Body of pancreas (tissue), 4 donors: Measurements from ENCODE around the gene SLMAP. TPM values are rescaled to one million over a fixed set of nuclear protein-coding genes. Genes with fewer than 3 reads are reported as not detected.

Experiments used
- ATAC-seq: fragments of 150-250 bp; one replicate; pipeline ENCODE4 v1.9.1; 2016
- DNase-seq, 4 donors: peaks; one replicate each; pipeline ENCODE4 v3.0.0-alpha.2; 2019
- H3K27ac ChIP-seq, 4 donors: fragments of 200-600 bp; sonication (generic); 1 replicate in 3 of 4; 2 replicates in 1 of 4; pipeline versions ENCODE4 v1.5.1 to v1.6.1; 2016 to 2019; ENCODE audit warnings: mild to moderate bottlenecking in 1 of 4, mixed read lengths in 1 of 4, moderate library complexity in 1 of 4
- H3K27me3 ChIP-seq, 2 donors: fragments of 200-600 bp; sonication (generic); one replicate each; pipeline ENCODE4 v1.6.0; 2016; ENCODE audit warnings: mild to moderate bottlenecking in 1 of 2
- H3K36me3 ChIP-seq, 2 donors: fragments of 200-600 bp; sonication (generic); replicated peaks in 1 of 2; 2 replicates each; pipeline ENCODE4 v1.5.1; 2016; ENCODE audit warnings: low read depth in 2 of 2; ENCODE audit not compliant: insufficient read depth in 1 of 2
- H3K4me1 ChIP-seq: fragments of 200-600 bp; sonication (generic); one replicate; pipeline ENCODE4 v1.6.0; 2016
- H3K4me3 ChIP-seq, 2 donors: fragments of 200-600 bp; sonication (generic); 1 replicate in 1 of 2; 2 replicates in 1 of 2; pipeline ENCODE4 v1.5.1; 2016 to 2019
- H3K9me3 ChIP-seq, 3 donors: fragments of 200-600 bp; sonication (generic); 1 replicate in 2 of 3; 2 replicates in 1 of 3; pipeline ENCODE4 v1.5.1; 2016
- POLR2A ChIP-seq, 3 donors: fragments of 450-650 bp; IDR thresholded peaks; one replicate each; pipeline ENCODE4 v1.6.1; 2016; ENCODE audit warnings: antibody characterized with exemption in 3 of 3, mild to moderate bottlenecking in 2 of 3
- WGBS, 2 donors: methylation state at CpG; one replicate each; pipeline ENCODE4 v1.1.5; 2017; 5-methylcytosine and 5-hydroxymethylcytosine counted together
- intact Hi-C: fragments of 100-400 bp; cut with DNase I; formaldehyde crosslinking; loops from one replicate; pipeline ENCODE4 v1.15.1; 2023
- total RNA-seq, 2 donors: library from RNA; depleted of rRNA; stranded (reverse); fragments of >200 nt; gene quantifications; one replicate each; pipeline ENCODE4 v1.1.0, GENCODE V29; 2016
- TF ChIP-seq, protein P1 (sequence below), 7 experiments: fragments of 450-650 bp in 4 of 7; fragments of 200-600 bp in 3 of 7; sonication (generic) in 3 of 7; IDR thresholded peaks; one replicate each; pipeline ENCODE4 v1.5.1; 2016 to 2019; ENCODE audit warnings: antibody characterized with exemption in 7 of 7

SLMAP gene
- total RNA-seq, 2 donors from 2014 or later = 36.6 TPM

DNA sequence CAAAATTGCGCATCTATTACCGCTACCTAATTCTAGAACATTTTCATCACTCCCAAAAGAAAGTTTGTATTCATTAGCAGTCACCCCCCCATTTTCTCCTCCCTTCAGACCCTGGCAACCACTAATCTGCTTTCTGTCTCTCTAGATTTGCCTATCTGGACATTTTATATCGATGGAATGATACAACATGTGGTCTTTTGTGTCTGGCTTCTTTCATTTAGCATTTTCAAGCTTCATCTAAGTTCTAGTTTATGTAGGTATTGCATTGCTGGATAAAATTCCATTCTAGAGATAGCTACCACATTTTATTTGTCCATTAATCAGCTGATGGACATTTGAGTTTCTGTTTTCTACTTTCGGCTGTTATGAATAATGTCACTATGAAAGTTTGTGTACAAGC is 38.4 kb downstream of the SLMAP start:
- Histone ChIP-seq H3K4me3 (no peak overlapping the region), H3K9me3 (no peaks in the 10 kb centered on the region), H3K27me3 (no peaks in the 10 kb centered on the region), H3K36me3 (no peaks in the 10 kb centered on the region), H3K4me1 (peaks cover 33% of the 10 kb centered on the region), H3K27ac (peak overlapping the region in 3 of 4 donors; percentile 1 to 47 (median 46))
- no peak for ATAC-seq
- no peak for TF ChIP-seq POLR2A (IDR thresholded peaks at IDR 0.05)
- TF ChIP-seq, protein P1, sequence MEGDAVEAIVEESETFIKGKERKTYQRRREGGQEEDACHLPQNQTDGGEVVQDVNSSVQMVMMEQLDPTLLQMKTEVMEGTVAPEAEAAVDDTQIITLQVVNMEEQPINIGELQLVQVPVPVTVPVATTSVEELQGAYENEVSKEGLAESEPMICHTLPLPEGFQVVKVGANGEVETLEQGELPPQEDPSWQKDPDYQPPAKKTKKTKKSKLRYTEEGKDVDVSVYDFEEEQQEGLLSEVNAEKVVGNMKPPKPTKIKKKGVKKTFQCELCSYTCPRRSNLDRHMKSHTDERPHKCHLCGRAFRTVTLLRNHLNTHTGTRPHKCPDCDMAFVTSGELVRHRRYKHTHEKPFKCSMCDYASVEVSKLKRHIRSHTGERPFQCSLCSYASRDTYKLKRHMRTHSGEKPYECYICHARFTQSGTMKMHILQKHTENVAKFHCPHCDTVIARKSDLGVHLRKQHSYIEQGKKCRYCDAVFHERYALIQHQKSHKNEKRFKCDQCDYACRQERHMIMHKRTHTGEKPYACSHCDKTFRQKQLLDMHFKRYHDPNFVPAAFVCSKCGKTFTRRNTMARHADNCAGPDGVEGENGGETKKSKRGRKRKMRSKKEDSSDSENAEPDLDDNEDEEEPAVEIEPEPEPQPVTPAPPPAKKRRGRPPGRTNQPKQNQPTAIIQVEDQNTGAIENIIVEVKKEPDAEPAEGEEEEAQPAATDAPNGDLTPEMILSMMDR (IDR thresholded peaks at IDR 0.05) = no peak
- intact Hi-C loops = no loop called here
- WGBS, 2 donors = 73 to 80% methylated on average over 4 of the region's 4 CpGs
- DNase-seq = no peak

DNA sequence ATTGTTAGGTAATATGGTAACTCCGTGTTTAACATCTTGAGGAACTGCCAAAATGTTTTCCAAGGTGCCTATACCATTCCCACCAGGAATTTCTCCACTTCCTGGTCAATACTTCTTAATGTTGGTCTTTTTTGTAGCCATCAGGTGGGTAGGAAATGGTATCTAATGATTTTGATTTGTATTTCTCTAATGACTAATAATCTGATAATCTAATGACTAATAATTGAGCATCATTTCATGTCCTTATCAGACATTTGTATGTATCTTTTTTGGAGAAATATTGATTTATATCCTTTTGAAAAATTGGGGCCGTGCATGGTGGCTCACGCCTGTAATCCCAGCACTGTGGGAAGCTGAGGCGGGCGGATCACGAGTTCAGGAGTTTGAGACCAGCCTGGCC is 38.8 kb downstream of the SLMAP start:
- H3K27ac ChIP-seq = peak overlapping the region in 3 of 4 donors; percentile 1 to 47 (median 46)
- H3K27me3 ChIP-seq = no peaks in the 10 kb centered on the region
- DNase-seq = no peak
- H3K4me3 ChIP-seq = no peak overlapping the region
- ATAC-seq = no peak
- H3K4me1 ChIP-seq = peaks cover 33% of the 10 kb centered on the region
- intact Hi-C loops = no loop called here
- H3K36me3 ChIP-seq = no peaks in the 10 kb centered on the region
- H3K9me3 ChIP-seq = no peaks in the 10 kb centered on the region
- WGBS, 2 donors = 85 to 88% methylated on average over 6 of the region's 6 CpGs
- TF ChIP-seq POLR2A (IDR thresholded peaks at IDR 0.05) = no peak

- ATAC-seq (no peak), DNase-seq (no peak)
- TF ChIP-seq, protein P1 (IDR thresholded peaks at IDR 0.05) = no peak
- no peak for TF ChIP-seq POLR2A (IDR thresholded peaks at IDR 0.05)
- no peaks in the 10 kb centered on the region for H3K27me3 ChIP-seq
- WGBS, 2 donors = 59 to 67% methylated on average over 4 of the region's 4 CpGs
- intact Hi-C loops = no loop called here
- no peak overlapping the region for H3K4me3 ChIP-seq
- H3K4me1 ChIP-seq = peaks cover 39% of the 10 kb centered on the region
- no peaks in the 10 kb centered on the region for H3K9me3 ChIP-seq
- no peaks in the 10 kb centered on the region for H3K36me3 ChIP-seq
- no peak overlapping the region for H3K27ac ChIP-seq
These were observed 40.2 kb downstream of the SLMAP start for GRCh38 chr3:57796261-57796660.

- intact Hi-C loops = no loop called here
- H3K36me3 ChIP-seq = no peaks in the 10 kb centered on the region
- 41 to 43% methylated on average over 3 of the region's 3 CpGs for WGBS, 2 donors
- no peaks in the 10 kb centered on the region for H3K9me3 ChIP-seq
- no peak overlapping the region for H3K4me3 ChIP-seq
- H3K4me1 ChIP-seq = peaks cover 52% of the 10 kb centered on the region
- DNase-seq = peak in 1 of 4 donors; percentile 15
- TF ChIP-seq POLR2A (IDR thresholded peaks at IDR 0.05) = no peak
- TF ChIP-seq, protein P1 (IDR thresholded peaks at IDR 0.05) = no peak
- ATAC-seq = peak; percentile 47
- no peaks in the 10 kb centered on the region for H3K27me3 ChIP-seq
- H3K27ac ChIP-seq = peak overlapping the region in 1 of 4 donors; percentile 4
These were observed 41.8 kb downstream of the SLMAP start for GRCh38 chr3:57797701-57798487.

DNA sequence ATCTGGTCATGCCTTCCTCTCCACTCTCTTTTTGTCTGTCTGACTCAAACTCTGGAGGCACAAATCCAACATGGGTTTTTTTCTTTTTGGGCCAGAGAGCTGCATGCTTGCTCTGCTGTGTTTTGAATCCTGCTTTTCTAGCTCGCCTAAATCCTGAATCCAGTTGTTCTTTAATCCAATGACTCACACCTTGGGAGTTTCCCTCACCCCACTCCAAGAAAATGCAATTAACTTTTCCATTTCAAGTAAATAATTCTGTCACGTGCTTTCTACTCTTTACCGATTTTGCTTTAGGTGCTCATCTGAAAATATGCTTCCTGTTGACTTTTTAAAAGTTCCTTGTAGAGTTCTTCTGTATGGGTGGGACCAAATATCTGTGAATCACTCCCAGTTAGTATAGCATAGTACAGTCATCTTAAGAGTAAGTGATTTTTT is 47.6 kb downstream of the SLMAP start:
- no peaks in the 10 kb centered on the region for H3K27me3 ChIP-seq
- H3K36me3 ChIP-seq = no peaks in the 10 kb centered on the region
- no peak overlapping the region for H3K4me3 ChIP-seq
- peak; percentile 32 to 78 (median 44) for DNase-seq
- intact Hi-C loops = no loop called here
- H3K9me3 ChIP-seq = no peaks in the 10 kb centered on the region
- peaks cover 40% of the 10 kb centered on the region for H3K4me1 ChIP-seq
- ATAC-seq = peak; percentile 95
- WGBS, 2 donors = 4% methylated on average over 3 of the region's 3 CpGs
- peak overlapping the region in 3 of 4 donors; percentile 10 to 82 (median 59) for H3K27ac ChIP-seq
- TF ChIP-seq, protein P1 (IDR thresholded peaks at IDR 0.05) = no peak
- TF ChIP-seq POLR2A (IDR thresholded peaks at IDR 0.05) = no peak
